ENCODE measurements around the gene GPR176.

The GPR176 gene

GRCh38 chr15:39795486-39795885, 124.6 kb downstream of the GPR176 start:
- Histone ChIP-seq H3K4me3 (ENCODE audit: low read depth, low read length) (no peak overlapping the region), H3K9me3 (ENCODE audit: control insufficient read depth, insufficient read depth, low read depth, low read length) (no peaks in the 10 kb centered on the region), H3K36me3 (ENCODE audit: control insufficient read depth in 2 of 2, insufficient read depth in 1 of 2, low read length in 2 of 2) (no peaks in the 10 kb centered on the region), H3K4me1 (ENCODE audit: control insufficient read depth, insufficient read depth, low read length) (no peaks in the 10 kb centered on the region), H3K27ac (ENCODE audit: extremely low read depth, low read depth, low read length) (no peak overlapping the region)
- TF ChIP-seq PRDM1 (tag by site-specific recombination; IDR thresholded peaks at IDR 0.05) (no peak), ZNF48 (tag by site-specific recombination; IDR thresholded peaks at IDR 0.05) (no peak), ZFHX2 (tag by site-specific recombination; conservative IDR thresholded peaks at IDR 0.05) (0 out of 2 replicates have a peak, but pooled peaks have one; percentile 9)
- ChIA-PET POLR2A (no interaction called here), CTCF (no interaction called here)

- TF ChIP-seq ZNF658 (tag by site-specific recombination; IDR thresholded peaks at IDR 0.05) (no peak), SCRT2 (tag by site-specific recombination; IDR thresholded peaks at IDR 0.05) (peak; percentile 73; the same call in 1 of the 2 replicates)
- TF ChIP-seq, protein P1, sequence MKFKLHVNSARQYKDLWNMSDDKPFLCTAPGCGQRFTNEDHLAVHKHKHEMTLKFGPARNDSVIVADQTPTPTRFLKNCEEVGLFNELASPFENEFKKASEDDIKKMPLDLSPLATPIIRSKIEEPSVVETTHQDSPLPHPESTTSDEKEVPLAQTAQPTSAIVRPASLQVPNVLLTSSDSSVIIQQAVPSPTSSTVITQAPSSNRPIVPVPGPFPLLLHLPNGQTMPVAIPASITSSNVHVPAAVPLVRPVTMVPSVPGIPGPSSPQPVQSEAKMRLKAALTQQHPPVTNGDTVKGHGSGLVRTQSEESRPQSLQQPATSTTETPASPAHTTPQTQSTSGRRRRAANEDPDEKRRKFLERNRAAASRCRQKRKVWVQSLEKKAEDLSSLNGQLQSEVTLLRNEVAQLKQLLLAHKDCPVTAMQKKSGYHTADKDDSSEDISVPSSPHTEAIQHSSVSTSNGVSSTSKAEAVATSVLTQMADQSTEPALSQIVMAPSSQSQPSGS (tag by site-specific recombination; IDR thresholded peaks at IDR 0.05; ENCODE audit: low read depth): peak; percentile 47; the same call in 1 of the 2 replicates
- CTCF ChIA-PET: interaction anchor here (0.6 to 0.9 kb wide), 2 partner anchors 33 to 423 kb away, joined by 3 read pairs; no protein-coding TSS in a partner anchor
Observed at GRCh38 chr15:39794954-39795353, 125.1 kb downstream of the GPR176 start.

GRCh38 chr15:39793923-39794322, 126.1 kb downstream of the GPR176 start:
- TF ChIP-seq ZNF677 (tag by site-specific recombination; IDR thresholded peaks at IDR 0.05) (no peak), ZNF112 (tag by site-specific recombination; IDR thresholded peaks at IDR 0.05) (no peak), ZNF138 (tag by site-specific recombination; IDR thresholded peaks at IDR 0.05; ENCODE audit: borderline replicate concordance) (no peak), ZNF391 (tag by site-specific recombination; IDR thresholded peaks at IDR 0.05; ENCODE audit: borderline replicate concordance, low read depth) (no peak), ZNF791 (tag by site-specific recombination; IDR thresholded peaks at IDR 0.05) (no peak), EGR2 (tag by site-specific recombination; IDR thresholded peaks at IDR 0.05; ENCODE audit: low read depth) (no peak), ZNF624 (tag by site-specific recombination; IDR thresholded peaks at IDR 0.05) (no peak), ZNF561 (tag by site-specific recombination; IDR thresholded peaks at IDR 0.05; ENCODE audit: borderline replicate concordance) (no peak)
- TF ChIP-seq, protein P2, sequence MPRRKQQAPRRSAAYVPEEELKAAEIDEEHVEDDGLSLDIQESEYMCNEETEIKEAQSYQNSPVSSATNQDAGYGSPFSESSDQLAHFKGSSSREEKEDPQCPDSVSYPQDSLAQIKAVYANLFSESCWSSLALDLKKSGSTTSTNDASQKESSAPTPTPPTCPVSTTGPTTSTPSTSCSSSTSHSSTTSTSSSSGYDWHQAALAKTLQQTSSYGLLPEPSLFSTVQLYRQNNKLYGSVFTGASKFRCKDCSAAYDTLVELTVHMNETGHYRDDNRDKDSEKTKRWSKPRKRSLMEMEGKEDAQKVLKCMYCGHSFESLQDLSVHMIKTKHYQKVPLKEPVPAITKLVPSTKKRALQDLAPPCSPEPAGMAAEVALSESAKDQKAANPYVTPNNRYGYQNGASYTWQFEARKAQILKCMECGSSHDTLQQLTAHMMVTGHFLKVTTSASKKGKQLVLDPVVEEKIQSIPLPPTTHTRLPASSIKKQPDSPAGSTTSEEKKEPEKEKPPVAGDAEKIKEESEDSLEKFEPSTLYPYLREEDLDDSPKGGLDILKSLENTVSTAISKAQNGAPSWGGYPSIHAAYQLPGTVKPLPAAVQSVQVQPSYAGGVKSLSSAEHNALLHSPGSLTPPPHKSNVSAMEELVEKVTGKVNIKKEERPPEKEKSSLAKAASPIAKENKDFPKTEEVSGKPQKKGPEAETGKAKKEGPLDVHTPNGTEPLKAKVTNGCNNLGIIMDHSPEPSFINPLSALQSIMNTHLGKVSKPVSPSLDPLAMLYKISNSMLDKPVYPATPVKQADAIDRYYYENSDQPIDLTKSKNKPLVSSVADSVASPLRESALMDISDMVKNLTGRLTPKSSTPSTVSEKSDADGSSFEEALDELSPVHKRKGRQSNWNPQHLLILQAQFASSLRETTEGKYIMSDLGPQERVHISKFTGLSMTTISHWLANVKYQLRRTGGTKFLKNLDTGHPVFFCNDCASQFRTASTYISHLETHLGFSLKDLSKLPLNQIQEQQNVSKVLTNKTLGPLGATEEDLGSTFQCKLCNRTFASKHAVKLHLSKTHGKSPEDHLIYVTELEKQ (tag by site-specific recombination; IDR thresholded peaks at IDR 0.05; ENCODE audit: borderline replicate concordance): no peak
- no peak overlapping the region for H3K4me3 ChIP-seq (ENCODE audit: low read depth, low read length)
- H3K4me1 ChIP-seq (ENCODE audit: control insufficient read depth, insufficient read depth, low read length): no peaks in the 10 kb centered on the region
- ChIA-PET POLR2A (interaction anchor here (0.5 kb wide), 1 partner anchor 94 kb away, joined by 3 read pairs; no protein-coding TSS in a partner anchor), CTCF (interaction anchor here (0.7 to 0.9 kb wide), 2 partner anchors 405 to 424 kb away, joined by 3 to 4 read pairs; no protein-coding TSS in a partner anchor)
- H3K27ac ChIP-seq (ENCODE audit: extremely low read depth, low read depth, low read length): no peak overlapping the region
- H3K36me3 ChIP-seq (ENCODE audit: control insufficient read depth in 2 of 2, insufficient read depth in 1 of 2, low read length in 2 of 2): no peaks in the 10 kb centered on the region
- no peaks in the 10 kb centered on the region for H3K9me3 ChIP-seq (ENCODE audit: control insufficient read depth, insufficient read depth, low read depth, low read length)

More at GRCh38 chr15:39794954-39795353, 125.1 kb downstream of the GPR176 start:
- Histone ChIP-seq H3K36me3 (ENCODE audit: control insufficient read depth in 2 of 2, insufficient read depth in 1 of 2, low read length in 2 of 2) (no peaks in the 10 kb centered on the region), H3K4me3 (ENCODE audit: low read depth, low read length) (no peak overlapping the region), H3K27ac (ENCODE audit: extremely low read depth, low read depth, low read length) (no peak overlapping the region), H3K4me1 (ENCODE audit: control insufficient read depth, insufficient read depth, low read length) (no peaks in the 10 kb centered on the region), H3K9me3 (ENCODE audit: control insufficient read depth, insufficient read depth, low read depth, low read length) (no peaks in the 10 kb centered on the region)
- POLR2A ChIA-PET: no interaction called here
